ENCODE measurements around the gene GRID2IP. TPM values are rescaled to one million over a fixed set of nuclear protein-coding genes. Genes with fewer than 3 reads are reported as not detected.
A peak's percentile ranks its signal among the peaks of the same experiment; 100 is the strongest.

GRID2IP gene
- total and polyA plus RNA-seq, 10 of the 15 experiments (the other 5 are each of a cell fraction or from before 2014, with no cell fraction given): not detected

DNA sequence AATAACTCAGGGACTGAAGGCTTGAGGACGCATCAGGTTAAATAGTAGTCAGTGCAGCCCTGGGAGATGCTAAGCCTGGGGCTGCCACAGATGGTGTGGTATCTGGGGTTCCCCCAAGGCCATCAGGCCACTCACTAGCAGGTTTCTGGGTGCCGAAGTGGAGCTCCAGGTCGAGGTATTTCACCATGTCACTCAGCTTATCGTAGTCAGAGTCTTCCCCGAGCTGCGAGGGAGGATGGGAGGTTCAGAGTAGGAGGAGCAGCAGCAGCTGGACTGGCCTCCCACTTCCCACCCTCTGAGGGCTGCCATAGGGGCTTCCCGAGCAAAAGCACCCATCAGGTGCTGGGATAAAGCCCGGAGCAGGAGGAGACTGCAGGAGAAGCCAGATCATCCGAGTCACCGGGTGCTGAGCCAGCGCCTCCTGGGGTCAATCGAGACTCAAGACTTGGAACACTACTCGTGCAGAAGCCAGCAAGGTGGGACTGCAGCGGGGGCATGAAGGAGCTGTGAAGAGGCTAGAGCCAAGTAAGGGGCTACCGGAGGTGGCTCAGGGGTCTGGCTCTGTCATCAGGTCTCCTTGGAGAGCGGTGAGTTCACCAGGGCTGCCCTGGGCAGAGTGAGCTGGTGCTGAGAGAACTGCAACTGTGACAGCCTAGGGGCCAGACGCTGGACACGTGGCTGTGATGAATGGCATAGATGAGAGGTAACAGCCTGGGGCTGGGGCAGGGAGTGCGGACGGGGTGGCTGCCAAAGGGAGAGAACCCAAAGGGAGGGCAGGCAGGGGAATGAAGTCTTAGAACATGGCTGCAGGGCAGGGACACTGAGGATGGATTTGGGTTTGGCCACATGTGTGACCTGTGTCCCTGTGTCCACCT, 45.3 kb downstream of the GRID2IP start (continued):
- no peak for TF ChIP-seq NKRF (conservative IDR thresholded peaks at IDR 0.05)
- no peak for TF ChIP-seq HSF1 (IDR thresholded peaks at IDR 0.05; ENCODE audit: low read depth, low read length)
- TF ChIP-seq MEF2A (IDR thresholded peaks at IDR 0.05; ENCODE audit: insufficient read depth, low read depth, low read length): no peak
- no peak for TF ChIP-seq NFXL1 (IDR thresholded peaks at IDR 0.05; ENCODE audit: borderline replicate concordance)
- no peak for TF ChIP-seq CBFB (IDR thresholded peaks at IDR 0.05; ENCODE audit: low read depth)
- TF ChIP-seq CREB1 (IDR thresholded peaks at IDR 0.05; ENCODE audit: low read depth): no peak
- no peak for TF ChIP-seq NFYB (IDR thresholded peaks at IDR 0.05; ENCODE audit: insufficient read depth, low read depth, low read length)

DNA sequence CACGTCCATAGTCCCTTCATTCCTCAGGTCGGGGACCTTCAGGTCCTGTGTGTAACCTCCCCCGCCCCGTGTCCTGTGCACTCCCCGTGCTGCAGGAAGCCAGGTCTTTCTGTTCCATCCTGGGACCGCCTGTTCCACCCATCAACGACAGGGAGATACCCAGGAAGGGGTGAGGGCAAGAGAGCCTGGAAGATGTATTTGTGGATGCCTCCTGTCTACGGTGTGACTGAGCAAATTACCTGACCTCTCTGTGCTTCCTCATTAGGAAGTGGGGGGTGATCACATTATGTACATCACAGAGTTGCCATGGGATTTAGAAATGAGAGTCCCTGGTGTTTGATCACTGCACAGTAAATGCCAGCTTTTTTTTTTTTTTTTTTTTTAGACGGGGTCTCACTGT, 46.3 kb downstream of the GRID2IP start:
- Histone ChIP-seq H3K79me2 (ENCODE audit: control insufficient read depth, insufficient read depth, low read length) (no peaks in the 10 kb centered on the region), H3K9ac (ENCODE audit: control insufficient read depth, insufficient read depth, low read length) (peak overlapping the region; percentile 46), H3K9me3 (replicated peaks; ENCODE audit: control insufficient read depth, insufficient read depth, low read length) (no peaks in the 10 kb centered on the region), H3K4me3 (peak overlapping the region; percentile 74), H3K36me3 (ENCODE audit: control insufficient read depth in 2 of 2, insufficient read depth in 2 of 2, low read length in 1 of 2) (no peaks in the 10 kb centered on the region), H3K27me3 (replicated peaks in 1 of 2; ENCODE audit: control insufficient read depth in 2 of 2, insufficient read depth in 2 of 2, low read length in 1 of 2) (no peaks in the 10 kb centered on the region), H3K4me1 (ENCODE audit: control insufficient read depth, insufficient read depth, low read length) (peaks cover 6% of the 10 kb centered on the region; the same call in 1 of the 2 replicates), H4K20me1 (ENCODE audit: control insufficient read depth, insufficient read depth) (no peaks in the 10 kb centered on the region), H2AFZ (ENCODE audit: control insufficient read depth, low read depth, low read length) (peak overlapping the region; percentile 78), H3K4me2 (ENCODE audit: control insufficient read depth, insufficient read depth) (peak overlapping the region; percentile 68), H3K27ac (ENCODE audit: control insufficient read depth, insufficient read depth) (no peak overlapping the region)
- no peak for DNase-seq (ENCODE audit: low read depth, low spot score)
- ChIA-PET SMC1A (ENCODE audit: uncharacterized antibody, unreplicated experiment) (no interaction called here), POLR2A (no interaction called here), RAD21 (ENCODE audit: unreplicated experiment) (no interaction called here), CTCF (interaction anchor here (0.6 to 1.2 kb wide), 2 partner anchors 11 to 1285 kb away, joined by 3 to 5 read pairs; no protein-coding TSS in a partner anchor)
- TF ChIP-seq IKZF2 (IDR thresholded peaks at IDR 0.05) (no peak), KDM1A (IDR thresholded peaks at IDR 0.05; ENCODE audit: borderline replicate concordance) (no peak), STAT3 (IDR thresholded peaks at IDR 0.05; ENCODE audit: low read depth, low read length) (no peak), SPI1 (IDR thresholded peaks at IDR 0.05; ENCODE audit: borderline replicate concordance, insufficient read depth, low read depth, low read length) (no peak), BMI1 (IDR thresholded peaks at IDR 0.05; ENCODE audit: borderline replicate concordance) (no peak)
- FAIRE-seq: peak; percentile 68
- no TSS peak for BruUV-seq (replicated peaks)
- no peak for ATAC-seq
- 35% methylated on average over 8 of the region's 9 CpGs for WGBS (ENCODE audit: insufficient coverage, insufficient replicate concordance, low lambda C conversion rate, missing lambda C conversion rate)
- intact Hi-C loops (cut with micrococcal nuclease; ENCODE audit: unreplicated experiment) (no loop called here), in situ Hi-C loops (cut with MboI) (no loop called here)

All from GM12878 (cell line).